HG03457 (cell line): ENCODE measurements around the gene BCAP31.

ENCODE experiments used
- ATAC-seq: cut with Tn5 transposase; IDR thresholded peaks from one replicate; pipeline ENCODE4 v1.9.1; 2021; ENCODE audit warnings: moderate number of reproducible peaks; ENCODE audit not compliant: unreplicated experiment

BCAP31 gene

GRCh38 chrX:153659268-153659667 lies 64.9 kb downstream of the BCAP31 start:
- ATAC-seq, result no peak

DNA sequence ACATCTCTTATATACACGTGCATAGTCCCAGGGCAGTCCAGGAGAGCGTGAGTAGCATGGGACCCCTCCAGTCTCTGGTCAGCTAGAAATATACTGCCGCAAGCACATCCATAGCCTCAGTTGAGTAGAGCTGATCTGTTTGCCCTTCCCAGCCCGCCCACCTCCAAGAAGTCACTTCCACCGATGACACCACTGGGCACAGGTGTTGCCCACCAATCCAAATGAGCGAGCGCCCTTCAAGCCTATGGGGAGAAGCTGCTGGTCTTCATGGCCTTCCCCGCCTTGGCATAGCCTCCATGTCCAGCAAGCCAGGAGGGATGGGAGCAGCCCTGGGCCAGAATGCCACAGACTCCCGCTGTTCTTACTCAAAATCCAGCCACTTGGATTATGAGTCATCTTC lies 67.0 kb downstream of the BCAP31 start:
- no peak for ATAC-seq

DNA sequence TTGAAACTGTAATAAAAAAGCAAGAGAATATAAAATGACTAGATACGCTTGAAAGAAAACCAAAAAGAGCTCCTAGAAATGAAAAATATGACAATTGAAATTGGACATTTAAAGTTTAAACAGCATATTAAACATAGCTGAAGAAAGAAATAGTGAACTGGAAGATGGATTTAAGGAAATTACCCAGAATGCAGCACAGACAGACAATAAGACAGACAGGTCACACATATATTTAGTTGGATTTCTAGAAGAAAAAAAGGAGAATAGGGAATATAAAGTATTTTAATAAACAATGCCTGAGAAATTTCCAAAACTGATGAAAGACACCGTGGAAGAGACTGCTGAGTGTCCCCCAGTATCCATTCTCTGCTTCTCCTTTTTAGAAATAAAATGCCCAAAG lies 70.6 kb downstream of the BCAP31 start:
- ATAC-seq, result no peak

DNA sequence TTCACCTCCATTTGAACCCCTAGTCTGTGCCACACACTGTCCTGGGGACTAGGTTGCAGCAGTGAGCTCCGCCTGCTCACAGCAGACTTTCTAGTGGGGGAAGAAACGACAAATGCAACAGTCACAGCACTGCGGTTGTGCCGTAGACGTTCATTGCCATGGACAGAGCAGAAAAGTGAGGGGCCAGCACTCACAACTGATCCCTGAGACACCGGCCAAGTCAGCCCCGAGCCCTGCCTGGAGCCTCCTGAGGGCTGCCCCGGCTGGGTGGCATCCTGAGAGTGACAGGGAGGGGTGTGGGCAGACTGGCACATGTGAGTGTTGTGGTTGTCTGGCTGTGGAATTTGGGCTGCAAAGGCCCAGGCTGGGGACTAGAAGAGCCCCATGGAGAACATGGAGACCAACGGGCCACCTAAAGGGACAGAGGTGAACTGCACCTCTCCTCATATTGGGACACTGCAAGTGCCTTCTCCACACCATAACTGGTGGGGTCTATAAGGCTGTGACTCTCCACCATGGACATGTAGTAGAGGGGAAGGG lies 72.6 kb downstream of the BCAP31 start:
- ATAC-seq, result no peak

DNA sequence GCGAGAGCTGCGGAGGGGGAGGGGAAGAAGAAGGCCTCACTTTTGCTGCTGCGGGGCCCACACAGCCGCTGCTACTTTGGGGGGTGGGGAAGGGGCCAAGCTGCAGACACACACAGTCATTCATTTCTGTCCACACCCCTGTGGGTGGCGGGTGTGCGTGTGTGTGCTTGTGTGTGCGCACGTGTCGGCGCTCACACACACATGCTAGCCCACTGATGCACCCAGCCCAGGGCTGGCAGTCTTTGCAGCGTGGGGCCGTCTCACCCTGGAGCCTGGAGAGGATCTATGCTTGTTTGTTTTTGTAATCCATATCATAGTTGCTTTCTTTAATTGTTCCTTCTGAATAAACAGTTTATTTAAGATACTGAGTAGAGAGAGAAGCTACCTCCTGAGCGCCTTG lies 73.2 kb downstream of the BCAP31 start:
- no peak for ATAC-seq
